ENCODE data around the gene SMPD1. TPM values are rescaled to one million over a fixed set of nuclear protein-coding genes. Genes with fewer than 3 reads are reported as not detected.

Gene SMPD1
- total and polyA plus RNA-seq, 2 of the 8 experiments (the other 6 are each of a cell fraction or from before 2014, with no cell fraction given), result 1.9 to 2.4 TPM

- Histone ChIP-seq H3K4me2 (ENCODE audit: insufficient read depth in 1 of 2, low read depth in 2 of 2, low read length in 2 of 2) (no peak overlapping the region), H2BK20ac (ENCODE audit: low read length) (no peak overlapping the region), H3K56ac (replicated peaks; ENCODE audit: insufficient read length, low read depth, low read length) (no peak overlapping the region), H2BK12ac (ENCODE audit: low read depth, low read length) (no peak overlapping the region), H2BK15ac (ENCODE audit: low read length) (no peak overlapping the region), H3K27ac (ENCODE audit: low read depth, low read length) (no peak overlapping the region), H4K91ac (replicated peaks; ENCODE audit: insufficient read length, low read length) (no peak overlapping the region), H3K36me3 (ENCODE audit: control insufficient read depth in 2 of 4, insufficient read depth in 4 of 4, low read length in 3 of 4) (no peaks in the 10 kb centered on the region), H4K20me1 (replicated peaks in 1 of 2; ENCODE audit: control insufficient read depth in 1 of 2, insufficient read depth in 2 of 2, low read length in 2 of 2) (no peaks in the 10 kb centered on the region), H2BK120ac (replicated peaks; ENCODE audit: low read depth, low read length) (no peak overlapping the region), H4K8ac (ENCODE audit: extremely low read depth, insufficient read depth, low read length) (no peak overlapping the region), H3K9me3 (ENCODE audit: insufficient read depth in 2 of 2, low read depth in 1 of 2, low read length in 1 of 2) (no peaks in the 10 kb centered on the region), H3K18ac (ENCODE audit: extremely low read depth, low read length) (no peak overlapping the region), H2AFZ (ENCODE audit: low read length) (0 out of 2 replicates have a peak overlapping the region, but pooled peaks have one; percentile 63), H3K9ac (replicated peaks in 1 of 4; ENCODE audit: extremely low read depth in 1 of 4, low read depth in 3 of 4, low read length in 3 of 4) (no peak overlapping the region), H3K23ac (ENCODE audit: insufficient read length) (no peak overlapping the region), H3K4me1 (replicated peaks in 1 of 4; ENCODE audit: control insufficient read depth in 3 of 4, insufficient read depth in 4 of 4, low read length in 3 of 4) (peaks cover 0 to 4% (median 0%) of the 10 kb centered on the region in 4 experiments; a peak in 2 of 7 replicates), H3K4ac (replicated peaks; ENCODE audit: insufficient read length, low read depth, low read length) (no peak overlapping the region), H4K5ac (ENCODE audit: insufficient read length, low read depth, low read length) (no peak overlapping the region), H3K79me2 (ENCODE audit: control insufficient read depth in 1 of 2, insufficient read depth in 2 of 2, low read length in 2 of 2) (no peaks in the 10 kb centered on the region), H2AK5ac (ENCODE audit: low read depth, low read length) (no peak overlapping the region), H2BK5ac (ENCODE audit: low read depth, low read length) (no peak overlapping the region), H3K79me1 (ENCODE audit: low read depth, low read length) (no peaks in the 10 kb centered on the region), H3K4me3 (ENCODE audit: extremely low read depth in 1 of 4, insufficient read depth in 2 of 4, low read depth in 3 of 4, low read length in 4 of 4) (no peak overlapping the region), H3K23me2 (ENCODE audit: low read depth, low read length) (no peaks in the 10 kb centered on the region), H3K14ac (ENCODE audit: insufficient read length) (no peak overlapping the region), H3K27me3 (replicated peaks in 1 of 4; ENCODE audit: control insufficient read depth in 3 of 4, extremely low read depth in 1 of 4, insufficient read depth in 3 of 4, low read length in 3 of 4) (no peaks in the 10 kb centered on the region)
- CTCF ChIA-PET (ENCODE audit: partially characterized antibody), result interaction anchor here (0.6 to 22.7 kb wide), 29 partner anchors 7 to 155 kb away, joined by 3 to 585 read pairs (median 5); partner anchors contain the start of genes SMPD1 and TRIM3
- 63% methylated on average over 1 of the region's 1 CpG; no CpG with 5 or more reads in 1 of the 2 experiments for WGBS, 2 experiments (ENCODE audit: extremely low coverage in 1 of 2, insufficient coverage in 1 of 2, insufficient read length in 1 of 2, insufficient replicate concordance in 2 of 2, low coverage in 1 of 2, low lambda C conversion rate in 2 of 2, missing lambda C conversion rate in 1 of 2)
- FAIRE-seq, result peak; percentile 89
- TF ChIP-seq TEAD4 (IDR thresholded peaks at IDR 0.05; ENCODE audit: low read depth, low read length), result peak; percentile 42; the same call in 1 of the 2 replicates
- peak; percentile 71 to 94 (median 86) for TF ChIP-seq CTCF (IDR thresholded peaks at IDR 0.05; ENCODE audit: control extremely low read depth in 1 of 3, insufficient read depth in 1 of 3, low read depth in 1 of 3, low read length in 3 of 3)
- TF ChIP-seq RAD21 (IDR thresholded peaks at IDR 0.05 in 1 of 2, conservative IDR thresholded peaks at IDR 0.05 in 1 of 2; ENCODE audit: low read depth in 2 of 2, low read length in 2 of 2), result peak; percentile 67 to 74
- no peak for TF ChIP-seq GABPA (IDR thresholded peaks at IDR 0.05; ENCODE audit: borderline replicate concordance, insufficient read depth, low read length)
- no peak for TF ChIP-seq ZNF274 (IDR thresholded peaks at IDR 0.05; ENCODE audit: borderline replicate concordance, extremely low read depth, low read length)
- TF ChIP-seq, protein P1, sequence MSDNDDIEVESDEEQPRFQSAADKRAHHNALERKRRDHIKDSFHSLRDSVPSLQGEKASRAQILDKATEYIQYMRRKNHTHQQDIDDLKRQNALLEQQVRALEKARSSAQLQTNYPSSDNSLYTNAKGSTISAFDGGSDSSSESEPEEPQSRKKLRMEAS (IDR thresholded peaks at IDR 0.05), result peak; percentile 80
- peak in 1 of 2 experiments; percentile 54 for DNase-seq (ENCODE audit: low read depth in 1 of 2, low spot score in 2 of 2)
- POLR2A ChIA-PET (ENCODE audit: partially characterized antibody), result interaction anchor here (1.0 to 2.0 kb wide), 4 partner anchors 9 to 20 kb away, joined by 3 to 7 read pairs (median 4); partner anchors contain the start of gene APBB1
Measured at GRCh38 chr11:6438979-6439571, 48.8 kb downstream of the SMPD1 start.
